Activated T-cell treated with anti-CD3 and anti-CD28 coated beads for 1 hour (primary cell): ENCODE results near the gene PTGER3.
"Not testable (repeated sequence)": the region's sequence is repeated elsewhere in the genome, so short reads cannot be mapped to it uniquely, and the experiment has no call there.

Experiments used
- DNase-seq: peaks from one replicate; pipeline ENCODE4 v3.0.0-alpha.2; 2020; ENCODE audit warnings: low read depth

PTGER3 gene

GRCh38 chr1:71002709-71003475 lies 44.7 kb downstream of the PTGER3 start:
- no peak for DNase-seq

GRCh38 chr1:71001624-71002023 lies 46.0 kb downstream of the PTGER3 start:
- no peak for DNase-seq

- no peak for DNase-seq
Measured at GRCh38 chr1:70997793-70998192, 49.8 kb downstream of the PTGER3 start.

- no peak for DNase-seq
Measured at GRCh38 chr1:70994753-70995268, 52.8 kb downstream of the PTGER3 start.

GRCh38 chr1:70993798-70994197 lies 53.8 kb downstream of the PTGER3 start:
- DNase-seq: no peak

- no peak for DNase-seq
Measured at GRCh38 chr1:70992521-70992920, 55.1 kb downstream of the PTGER3 start.

- no peak for DNase-seq
Measured at GRCh38 chr1:70990469-70991253, 57.0 kb downstream of the PTGER3 start.

- DNase-seq: no peak
Measured at GRCh38 chr1:70987497-70987896, 60.1 kb downstream of the PTGER3 start.

GRCh38 chr1:70985776-70986225 lies 61.8 kb downstream of the PTGER3 start:
- DNase-seq: not testable (repeated sequence)

GRCh38 chr1:70985278-70985677 lies 62.3 kb downstream of the PTGER3 start:
- not testable (repeated sequence) for DNase-seq

- no peak for DNase-seq
Measured at GRCh38 chr1:70980361-70980760, 67.3 kb downstream of the PTGER3 start.

GRCh38 chr1:70979881-70980280 lies 67.7 kb downstream of the PTGER3 start:
- no peak for DNase-seq

- no peak for DNase-seq
Measured at GRCh38 chr1:70979313-70979712, 68.3 kb downstream of the PTGER3 start.

GRCh38 chr1:70978623-70979022 lies 69.0 kb downstream of the PTGER3 start:
- DNase-seq: no peak

- DNase-seq: no peak
Measured at GRCh38 chr1:70977575-70977974, 70.0 kb downstream of the PTGER3 start.

GRCh38 chr1:70977041-70977440 lies 70.6 kb downstream of the PTGER3 start:
- DNase-seq: no peak

GRCh38 chr1:70973754-70974153 lies 73.9 kb downstream of the PTGER3 start:
- no peak for DNase-seq

GRCh38 chr1:70970407-70970806 lies 77.2 kb downstream of the PTGER3 start:
- no peak for DNase-seq

GRCh38 chr1:70966018-70966638 lies 81.5 kb downstream of the PTGER3 start:
- no peak for DNase-seq

GRCh38 chr1:70963374-70963773 lies 84.2 kb downstream of the PTGER3 start:
- no peak for DNase-seq

GRCh38 chr1:70961374-70961975 lies 86.1 kb downstream of the PTGER3 start:
- no peak for DNase-seq

GRCh38 chr1:70948396-70949017 lies 99.1 kb downstream of the PTGER3 start:
- no peak for DNase-seq
